Motor neuron (in vitro differentiated cells): ENCODE measurements around the gene SOS2. TPM values are rescaled to one million over a fixed set of nuclear protein-coding genes. Genes with fewer than 3 reads are reported as not detected.
"Not testable (repeated sequence)": the region's sequence is repeated elsewhere in the genome, so short reads cannot be mapped to it uniquely, and the experiment has no call there.

Experiments used
- ATAC-seq, 8 experiments: fragments of 200-7000 bp; cut with Tn5 transposase; replicated peaks in 6 of 8; 2 replicates each; pipeline ENCODE4 v1.8.0; 2021; ENCODE audit warnings: mild to moderate bottlenecking in 8 of 8, moderate library complexity in 8 of 8
- H3K27ac ChIP-seq, 2 donors: fragments of 250-450 bp; sonication (Bioruptor Pico); 2 replicates each; pipeline ENCODE4 v1.9.0; 2021; ENCODE audit warnings: antibody characterized with exemption in 2 of 2, mild to moderate bottlenecking in 2 of 2, moderate library complexity in 1 of 2
- H3K4me1 ChIP-seq, 2 donors: fragments of 250-450 bp; sonication (Bioruptor Pico); replicated peaks in 1 of 2; 2 replicates each; pipeline ENCODE4 v1.6.1; 2021; ENCODE audit warnings: antibody characterized with exemption in 2 of 2, mild to moderate bottlenecking in 2 of 2, moderate library complexity in 1 of 2
- H3K4me3 ChIP-seq, 5 donors: fragments of 250-450 bp; sonication (Bioruptor Pico); 2 replicates each; pipeline ENCODE4 v1.9.0; 2021; ENCODE audit warnings: antibody characterized with exemption in 5 of 5, mild to moderate bottlenecking in 5 of 5, moderate library complexity in 4 of 5
- WGBS, 10 experiments: fragments of 450-650 bp; shearing (Covaris generic); methylation state at CpG; one replicate each; pipeline ENCODE4 v1.0.0; 2022; 5-methylcytosine and 5-hydroxymethylcytosine counted together
- in situ Hi-C, 9 experiments: fragments of 400-800 bp; cut with MboI; loops; one replicate each; pipeline ENCODE4 v1.15.0; 2021; ENCODE audit warnings: low sequenced_read_pairs in 9 of 9, low pct_unique_long_range_greater_than_20kb in 2 of 9; ENCODE audit not compliant: unreplicated experiment in 9 of 9
- total RNA-seq, 8 experiments: library from RNA; unstranded; fragments of 300-600 nt; gene quantifications; 2 replicates each; pipeline versions ENCODE4 v1.2.3 to v1.2.4, GENCODE V29; 2022

Gene SOS2
- total RNA-seq, 8 experiments from 2014 or later: 10.9 to 31.2 (median 19.1) TPM

- H3K27ac ChIP-seq: no peak overlapping the region
- peaks cover 0 to 3% of the 10 kb centered on the region in 2 donors for H3K4me1 ChIP-seq
- H3K4me3 ChIP-seq: no peak overlapping the region
- in situ Hi-C loops: no loop called here
- ATAC-seq: no peak
- 33 to 100% (median 100%) methylated on average over 1 of the region's 2 CpGs; no CpG with 5 or more reads in 5 of the 10 experiments for WGBS, 10 experiments
These were observed 143.3 kb downstream of the SOS2 start for GRCh38 chr14:50088117-50088515.

- H3K4me1 ChIP-seq: no peaks in the 10 kb centered on the region
- no peak for ATAC-seq
- H3K27ac ChIP-seq: no peak overlapping the region
- in situ Hi-C loops: no loop called here
- no peak overlapping the region for H3K4me3 ChIP-seq
- 10 to 67% (median 55%) methylated on average over 1 of the region's 1 CpG; no CpG with 5 or more reads in 6 of the 10 experiments for WGBS, 10 experiments
These were observed 143.8 kb downstream of the SOS2 start for GRCh38 chr14:50087341-50088116.

- ATAC-seq: peak in 5 of 8 experiments; percentile 45 to 72 (median 60)
- Histone ChIP-seq H3K4me3 (no peak overlapping the region), H3K27ac (no peak overlapping the region), H3K4me1 (no peaks in the 10 kb centered on the region)
- 64 to 100% (median 79%) methylated on average over 2 of the region's 2 CpGs; no CpG with 5 or more reads in 2 of the 10 experiments for WGBS, 10 experiments
- in situ Hi-C loops: no loop called here
These were observed 145.1 kb downstream of the SOS2 start for GRCh38 chr14:50086321-50086711.

GRCh38 chr14:50085570-50086320 is 145.6 kb downstream of the SOS2 start:
- no peak overlapping the region for H3K4me3 ChIP-seq
- WGBS, 10 experiments: 20 to 100% (median 63%) methylated on average over 1 to 8 of the region's 10 CpGs
- no peak overlapping the region for H3K27ac ChIP-seq
- no peaks in the 10 kb centered on the region for H3K4me1 ChIP-seq
- in situ Hi-C loops: no loop called here
- ATAC-seq: peak in 7 of 8 experiments; percentile 80 to 98 (median 91)

- in situ Hi-C loops: no loop called here
- no peaks in the 10 kb centered on the region for H3K4me1 ChIP-seq
- 60 to 83% (median 77%) methylated on average over 1 to 3 of the region's 3 CpGs; no CpG with 5 or more reads in 7 of the 10 experiments for WGBS, 10 experiments
These were observed 146.7 kb downstream of the SOS2 start for GRCh38 chr14:50084666-50085065.

GRCh38 chr14:50083467-50084337 is 147.7 kb downstream of the SOS2 start:
- in situ Hi-C loops: no loop called here
- no peak for ATAC-seq
- Histone ChIP-seq H3K4me1 (no peaks in the 10 kb centered on the region), H3K4me3 (no peak overlapping the region), H3K27ac (no peak overlapping the region)
- WGBS, 10 experiments: 46 to 97% (median 83%) methylated on average over 1 to 8 of the region's 17 CpGs; no CpG with 5 or more reads in 1 of the 10 experiments

More at GRCh38 chr14:50084666-50085065, 146.7 kb downstream of the SOS2 start:
- Histone ChIP-seq H3K27ac (no peak overlapping the region), H3K4me3 (no peak overlapping the region)
- no peak for ATAC-seq

GRCh38 chr14:50082784-50083466 is 148.5 kb downstream of the SOS2 start:
- WGBS, 10 experiments: 82 to 100% (median 89%) methylated on average over 1 to 6 of the region's 10 CpGs; no CpG with 5 or more reads in 2 of the 10 experiments
- in situ Hi-C loops: no loop called here
- Histone ChIP-seq H3K4me1 (no peaks in the 10 kb centered on the region), H3K4me3 (no peak overlapping the region), H3K27ac (no peak overlapping the region)
- ATAC-seq: peak in 3 of 8 experiments; percentile 42 to 48 (median 46)

- H3K27ac ChIP-seq: no peak overlapping the region
- no peak overlapping the region for H3K4me3 ChIP-seq
- WGBS, 10 experiments: 60 to 100% (median 90%) methylated on average over 1 to 5 of the region's 8 CpGs; no CpG with 5 or more reads in 3 of the 10 experiments
- in situ Hi-C loops: no loop called here
- ATAC-seq: peak in 3 of 8 experiments; percentile 17 to 41 (median 36)
- no peaks in the 10 kb centered on the region for H3K4me1 ChIP-seq
These were observed 149.1 kb downstream of the SOS2 start for GRCh38 chr14:50082308-50082742.

GRCh38 chr14:50079103-50079502 is 152.3 kb downstream of the SOS2 start:
- WGBS, 10 experiments: no CpG with 5 or more reads among the region's 1 CpG
- in situ Hi-C loops, H3K27ac ChIP-seq, H3K4me1 ChIP-seq, H3K4me3 ChIP-seq, ATAC-seq: not testable (repeated sequence)

- H3K4me3 ChIP-seq, H3K4me1 ChIP-seq, H3K27ac ChIP-seq, in situ Hi-C loops, ATAC-seq: not testable (repeated sequence)
- no CpG with 5 or more reads among the region's 32 CpGs for WGBS, 10 experiments
These were observed 157.7 kb downstream of the SOS2 start for GRCh38 chr14:50073663-50074062.

GRCh38 chr14:50072395-50072794 is 159.0 kb downstream of the SOS2 start:
- Histone ChIP-seq H3K27ac (no peak overlapping the region), H3K4me3 (no peak overlapping the region), H3K4me1 (no peaks in the 10 kb centered on the region)
- peak in 2 of 8 experiments; percentile 70 to 72 for ATAC-seq
- in situ Hi-C loops: no loop called here
- WGBS, 10 experiments: 0 to 88% (median 20%) methylated on average over 1 of the region's 1 CpG; no CpG with 5 or more reads in 5 of the 10 experiments
